Right lobe of liver (tissue), 6 donors: Measurements from ENCODE around the gene KDM1A. TPM values are rescaled to one million over a fixed set of nuclear protein-coding genes. Genes with fewer than 3 reads are reported as not detected.

ENCODE experiments used
- ATAC-seq, 4 donors: fragments of 200-7000 bp; cut with Tn5 transposase; one replicate each; pipeline ENCODE4 v1.9.1; 2020; ENCODE audit warnings: mild to moderate bottlenecking in 4 of 4, moderate library complexity in 4 of 4
- DNase-seq, 3 donors: peaks; one replicate each; pipeline ENCODE4 v3.0.0-alpha.2; 2020
- H3K27ac ChIP-seq, 3 donors: fragments of 200-600 bp; one replicate each; pipeline ENCODE4 v1.8.0; 2022
- H3K27me3 ChIP-seq, 2 donors: fragments of 200-600 bp; one replicate each; pipeline ENCODE4 v1.8.0; 2022
- H3K36me3 ChIP-seq, 4 donors: fragments of 200-600 bp; sonication (generic) in 1 of 4; one replicate each; pipeline versions ENCODE4 v1.5.1 to v1.8.0; 2017 to 2022; ENCODE audit warnings: control low read depth in 1 of 4
- H3K4me1 ChIP-seq, 4 donors: fragments of 200-600 bp; sonication (generic) in 1 of 4; one replicate each; pipeline versions ENCODE4 v1.5.1 to v1.8.0; 2017 to 2022; ENCODE audit warnings: control low read depth in 1 of 4
- H3K4me3 ChIP-seq, 3 donors: fragments of 200-600 bp; one replicate each; pipeline ENCODE4 v1.8.0; 2022
- H3K9me3 ChIP-seq, 4 donors: fragments of 200-600 bp; sonication (generic) in 1 of 4; one replicate each; pipeline versions ENCODE4 v1.5.1 to v1.8.0; 2017 to 2022; ENCODE audit warnings: control low read depth in 1 of 4
- CTCF ChIP-seq, 4 donors: fragments of 200-600 bp in 3 of 4; fragments of 450-650 bp in 1 of 4; IDR thresholded peaks; one replicate each; pipeline versions ENCODE4 v1.5.1 to v1.8.0; 2016 to 2022; ENCODE audit warnings: antibody characterized with exemption in 4 of 4, mild to moderate bottlenecking in 2 of 4
- POLR2A ChIP-seq: fragments of 450-650 bp; IDR thresholded peaks from one replicate; pipeline ENCODE4 v1.6.1; 2017; ENCODE audit warnings: antibody characterized with exemption, mild to moderate bottlenecking
- WGBS: methylation state at CpG from one replicate; pipeline ENCODE4 v1.1.6; 2018; ENCODE audit warnings: low coverage, low lambda C conversion rate; ENCODE audit not compliant: insufficient coverage; ENCODE audit errors: missing lambda C conversion rate; 5-methylcytosine and 5-hydroxymethylcytosine counted together
- intact Hi-C, 2 donors: fragments of 100-400 bp; cut with DNase I; formaldehyde crosslinking; loops; one replicate each; pipeline versions ENCODE4 v1.11.2 to v1.14.1; 2022
- total RNA-seq, 6 experiments: library from RNA; depleted of rRNA in 2 of 6; stranded (reverse); fragments of >200 nt in 2 of 6; fragmentation: NEBNext Ultra II Directional in 3 of 6; extraction: Animal tissue kit (Norgen Biotek cat#: 25700) in 3 of 6; gene quantifications; one replicate each; pipeline versions ENCODE4 v1.1.0 to v1.2.4, GENCODE V29; 2016 to 2023
- donor health status: DM: no; HTN: yes; CAD: no.
- donor health status: DM: no; HTN: no; CAD: no.
- donor health status: DM: no; HTN: no; CAD: no.
- donor health status: DM: no; HTN: yes; CAD: no.
- donor health status: DM: no; HTN: yes; CAD: no.

The KDM1A gene
- total RNA-seq, 6 experiments from 2014 or later: 15.3 to 22.2 (median 18.6) TPM

- Histone ChIP-seq H3K4me1 (no peaks in the 10 kb centered on the region), H3K9me3 (no peaks in the 10 kb centered on the region), H3K27me3 (no peaks in the 10 kb centered on the region), H3K36me3 (no peaks in the 10 kb centered on the region), H3K4me3 (no peak overlapping the region), H3K27ac (no peak overlapping the region)
- DNase-seq: no peak
- TF ChIP-seq CTCF (IDR thresholded peaks at IDR 0.05): no peak
- 94% methylated on average over 2 of the region's 3 CpGs for WGBS
- intact Hi-C loops: no loop called here
- no peak for ATAC-seq
These were observed 24.8 kb downstream of the KDM1A start for GRCh38 chr1:23044035-23044434.

GRCh38 chr1:23050201-23050600 lies 30.9 kb downstream of the KDM1A start:
- intact Hi-C loops: no loop called here
- TF ChIP-seq CTCF (IDR thresholded peaks at IDR 0.05) (no peak), POLR2A (no peak)
- H3K9me3 ChIP-seq: no peaks in the 10 kb centered on the region
- H3K27me3 ChIP-seq: no peaks in the 10 kb centered on the region
- H3K4me1 ChIP-seq: no peaks in the 10 kb centered on the region
- peaks cover 0 to 19% (median 0%) of the 10 kb centered on the region in 4 donors for H3K36me3 ChIP-seq
- DNase-seq (no peak), ATAC-seq (no peak)
- no peak overlapping the region for H3K27ac ChIP-seq
- WGBS: 70% methylated on average over 7 of the region's 7 CpGs
- no peak overlapping the region for H3K4me3 ChIP-seq

- peaks cover 0 to 19% (median 0%) of the 10 kb centered on the region in 4 donors for H3K36me3 ChIP-seq
- DNase-seq (no peak), ATAC-seq (no peak)
- no peaks in the 10 kb centered on the region for H3K27me3 ChIP-seq
- H3K4me1 ChIP-seq: no peaks in the 10 kb centered on the region
- WGBS: 87% methylated on average over 4 of the region's 4 CpGs
- H3K4me3 ChIP-seq: no peak overlapping the region
- no peak for TF ChIP-seq CTCF (IDR thresholded peaks at IDR 0.05)
- TF ChIP-seq POLR2A: no peak
- H3K27ac ChIP-seq: no peak overlapping the region
- no peaks in the 10 kb centered on the region for H3K9me3 ChIP-seq
- intact Hi-C loops: no loop called here
These were observed 32.1 kb downstream of the KDM1A start for GRCh38 chr1:23051290-23051909.

GRCh38 chr1:23057301-23057700 lies 38.0 kb downstream of the KDM1A start:
- intact Hi-C loops: no loop called here
- Histone ChIP-seq H3K4me3 (no peak overlapping the region), H3K9me3 (no peaks in the 10 kb centered on the region), H3K4me1 (no peaks in the 10 kb centered on the region), H3K36me3 (peaks cover 0 to 26% (median 8%) of the 10 kb centered on the region in 4 donors), H3K27ac (no peak overlapping the region), H3K27me3 (no peaks in the 10 kb centered on the region)
- WGBS: 93% methylated on average over 5 of the region's 5 CpGs
- DNase-seq (no peak), ATAC-seq (no peak)
- no peak for TF ChIP-seq POLR2A
- TF ChIP-seq CTCF (IDR thresholded peaks at IDR 0.05): no peak
